Measurements from ENCODE around the gene RBFA. TPM values are rescaled to one million over a fixed set of nuclear protein-coding genes. Genes with fewer than 3 reads are reported as not detected.

The RBFA gene
- total and polyA plus RNA-seq, 7 donors: 17.9 to 29.0 (median 19.7) TPM

- peaks cover 0 to 31% of the 10 kb centered on the region in 2 donors for H3K36me3 ChIP-seq (ENCODE audit: insufficient read depth in 1 of 2, low read depth in 1 of 2)
- intact Hi-C loops (cut with DNase I): loop anchor here (1.0 to 10.0 kb wide), 4 partner anchors 47 to 640 kb away; partner anchors contain the start of genes CTDP1 (in 1 of the 2), NFATC1 (in 1 of the 2) and TXNL4A (in 1 of the 2)
- WGBS, 3 donors: 4 to 14% (median 12%) methylated on average over 8 of the region's 8 CpGs
- peak overlapping the region; percentile 97 for H3K4me3 ChIP-seq
- TF ChIP-seq CTCF (IDR thresholded peaks at IDR 0.05): no peak
- DNase-seq: no peak
- ATAC-seq: no peak
- peak overlapping the region; percentile 91 for H3K27ac ChIP-seq
- peaks cover 14% of the 10 kb centered on the region for H3K9me3 ChIP-seq
- H3K4me1 ChIP-seq: peaks cover 8% of the 10 kb centered on the region
- H3K27me3 ChIP-seq (ENCODE audit: insufficient read depth in 3 of 3, low read length in 2 of 3): no peaks in the 10 kb centered on the region
Observed at GRCh38 chr18:80034852-80035406, 695 bp downstream of the RBFA start.

- H3K4me3 ChIP-seq: no peak overlapping the region
- peaks cover 6% of the 10 kb centered on the region for H3K9me3 ChIP-seq
- no peak overlapping the region for H3K27ac ChIP-seq
- peaks cover 8% of the 10 kb centered on the region for H3K4me1 ChIP-seq
- intact Hi-C loops (cut with DNase I): loop anchor here (5.0 to 10.0 kb wide), 3 partner anchors 351 to 641 kb away; partner anchors contain the start of genes CTDP1 (in 1 of the 2) and NFATC1 (in 1 of the 2)
- DNase-seq (no peak), ATAC-seq (no peak)
- 91 to 95% (median 95%) methylated on average over 7 of the region's 7 CpGs for WGBS, 3 donors
- no peak for TF ChIP-seq CTCF (IDR thresholded peaks at IDR 0.05)
- H3K36me3 ChIP-seq (ENCODE audit: insufficient read depth in 1 of 2, low read depth in 1 of 2): peaks cover 0 to 41% of the 10 kb centered on the region in 2 donors
- no peaks in the 10 kb centered on the region for H3K27me3 ChIP-seq (ENCODE audit: insufficient read depth in 3 of 3, low read length in 2 of 3)
Observed at GRCh38 chr18:80035997-80036396, 1.8 kb downstream of the RBFA start.

GRCh38 chr18:80037300-80037699 lies 3.1 kb downstream of the RBFA start:
- 95 to 97% (median 97%) methylated on average over 12 of the region's 12 CpGs for WGBS, 3 donors
- H3K36me3 ChIP-seq (ENCODE audit: insufficient read depth in 1 of 2, low read depth in 1 of 2): peaks cover 0 to 52% of the 10 kb centered on the region in 2 donors
- ATAC-seq (no peak), DNase-seq (no peak)
- H3K4me3 ChIP-seq: no peak overlapping the region
- peaks cover 8% of the 10 kb centered on the region for H3K4me1 ChIP-seq
- H3K9me3 ChIP-seq: no peaks in the 10 kb centered on the region
- no peaks in the 10 kb centered on the region for H3K27me3 ChIP-seq (ENCODE audit: insufficient read depth in 3 of 3, low read length in 2 of 3)
- no peak overlapping the region for H3K27ac ChIP-seq
- intact Hi-C loops (cut with DNase I): loop anchor here (5.0 to 10.0 kb wide), 3 partner anchors 352 to 642 kb away; partner anchors contain the start of genes CTDP1 (in 1 of the 2) and NFATC1 (in 1 of the 2)
- TF ChIP-seq CTCF (IDR thresholded peaks at IDR 0.05): no peak

- no peak for TF ChIP-seq CTCF (IDR thresholded peaks at IDR 0.05)
- no peak overlapping the region for H3K4me3 ChIP-seq
- ATAC-seq (no peak), DNase-seq (no peak)
- 79 to 86% (median 86%) methylated on average over 17 of the region's 17 CpGs for WGBS, 3 donors
- H3K9me3 ChIP-seq: no peaks in the 10 kb centered on the region
- H3K27ac ChIP-seq: no peak overlapping the region
- intact Hi-C loops (cut with DNase I): loop anchor here (5.0 to 10.0 kb wide), 3 partner anchors 353 to 643 kb away; partner anchors contain the start of genes CTDP1 (in 1 of the 2) and NFATC1 (in 1 of the 2)
- H3K36me3 ChIP-seq (ENCODE audit: insufficient read depth in 1 of 2, low read depth in 1 of 2): peaks cover 0 to 60% of the 10 kb centered on the region in 2 donors
- H3K27me3 ChIP-seq (ENCODE audit: insufficient read depth in 3 of 3, low read length in 2 of 3): no peaks in the 10 kb centered on the region
- peaks cover 6% of the 10 kb centered on the region for H3K4me1 ChIP-seq
Observed at GRCh38 chr18:80037869-80038630, 3.8 kb downstream of the RBFA start.
